ENCODE measurements around the gene SLC5A11.

The SLC5A11 gene

GRCh38 chr16:24863582-24864437 is 18.0 kb downstream of the SLC5A11 start:
- H3K4me3 ChIP-seq (ENCODE audit: low read depth, low read length) = no peak overlapping the region
- no peak for DNase-seq (ENCODE audit: low read depth)
- TF ChIP-seq, protein P1, sequence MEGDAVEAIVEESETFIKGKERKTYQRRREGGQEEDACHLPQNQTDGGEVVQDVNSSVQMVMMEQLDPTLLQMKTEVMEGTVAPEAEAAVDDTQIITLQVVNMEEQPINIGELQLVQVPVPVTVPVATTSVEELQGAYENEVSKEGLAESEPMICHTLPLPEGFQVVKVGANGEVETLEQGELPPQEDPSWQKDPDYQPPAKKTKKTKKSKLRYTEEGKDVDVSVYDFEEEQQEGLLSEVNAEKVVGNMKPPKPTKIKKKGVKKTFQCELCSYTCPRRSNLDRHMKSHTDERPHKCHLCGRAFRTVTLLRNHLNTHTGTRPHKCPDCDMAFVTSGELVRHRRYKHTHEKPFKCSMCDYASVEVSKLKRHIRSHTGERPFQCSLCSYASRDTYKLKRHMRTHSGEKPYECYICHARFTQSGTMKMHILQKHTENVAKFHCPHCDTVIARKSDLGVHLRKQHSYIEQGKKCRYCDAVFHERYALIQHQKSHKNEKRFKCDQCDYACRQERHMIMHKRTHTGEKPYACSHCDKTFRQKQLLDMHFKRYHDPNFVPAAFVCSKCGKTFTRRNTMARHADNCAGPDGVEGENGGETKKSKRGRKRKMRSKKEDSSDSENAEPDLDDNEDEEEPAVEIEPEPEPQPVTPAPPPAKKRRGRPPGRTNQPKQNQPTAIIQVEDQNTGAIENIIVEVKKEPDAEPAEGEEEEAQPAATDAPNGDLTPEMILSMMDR (conservative IDR thresholded peaks at IDR 0.05; ENCODE audit: low read depth, low read length) = no peak

DNA sequence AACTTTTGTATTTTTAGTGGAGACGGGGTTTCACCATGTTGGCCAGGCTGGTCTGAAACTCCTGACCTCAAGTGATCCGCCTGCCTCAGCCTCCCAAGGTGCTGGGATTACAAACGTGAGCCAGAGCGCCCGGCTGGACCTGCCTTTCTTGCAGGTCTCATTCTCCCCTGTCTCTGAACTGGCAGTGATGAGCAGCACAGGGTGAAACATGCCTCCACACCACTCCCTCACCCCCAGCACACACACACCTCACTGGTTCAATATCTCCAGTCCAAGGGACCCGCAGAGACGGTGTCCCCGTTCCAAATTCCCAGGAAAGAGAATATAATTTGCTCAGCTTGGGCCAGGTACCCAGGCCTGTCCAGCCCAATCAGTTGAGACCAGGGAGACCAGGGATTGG is 23.3 kb downstream of the SLC5A11 start:
- DNase-seq (ENCODE audit: low read depth) = no peak
- TF ChIP-seq, protein P1 (conservative IDR thresholded peaks at IDR 0.05; ENCODE audit: low read depth, low read length) = no peak
- H3K4me3 ChIP-seq (ENCODE audit: low read depth, low read length) = no peak overlapping the region

DNA sequence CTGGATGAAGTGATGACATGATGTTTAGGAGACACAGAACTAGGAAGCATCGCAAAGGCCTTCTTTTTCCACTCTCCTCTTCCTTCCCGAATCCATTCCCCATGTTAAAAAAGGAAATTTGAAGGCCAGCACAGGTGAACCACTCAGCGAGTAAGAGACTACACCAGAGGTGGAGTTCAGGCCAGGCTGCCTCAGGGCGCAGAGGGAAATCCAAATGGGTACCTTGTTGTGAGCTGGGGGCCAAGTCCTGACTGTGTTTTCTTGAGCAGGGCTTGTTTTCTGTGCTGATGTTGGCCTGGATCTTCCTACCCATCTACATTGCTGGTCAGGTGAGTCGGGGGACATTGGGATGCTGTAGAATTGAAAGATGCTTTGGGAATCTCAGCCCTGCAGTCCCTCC is 26.1 kb downstream of the SLC5A11 start:
- H3K4me3 ChIP-seq (ENCODE audit: low read depth, low read length) = no peak overlapping the region
- TF ChIP-seq, protein P1 (conservative IDR thresholded peaks at IDR 0.05; ENCODE audit: low read depth, low read length) = no peak
- DNase-seq (ENCODE audit: low read depth) = no peak

DNA sequence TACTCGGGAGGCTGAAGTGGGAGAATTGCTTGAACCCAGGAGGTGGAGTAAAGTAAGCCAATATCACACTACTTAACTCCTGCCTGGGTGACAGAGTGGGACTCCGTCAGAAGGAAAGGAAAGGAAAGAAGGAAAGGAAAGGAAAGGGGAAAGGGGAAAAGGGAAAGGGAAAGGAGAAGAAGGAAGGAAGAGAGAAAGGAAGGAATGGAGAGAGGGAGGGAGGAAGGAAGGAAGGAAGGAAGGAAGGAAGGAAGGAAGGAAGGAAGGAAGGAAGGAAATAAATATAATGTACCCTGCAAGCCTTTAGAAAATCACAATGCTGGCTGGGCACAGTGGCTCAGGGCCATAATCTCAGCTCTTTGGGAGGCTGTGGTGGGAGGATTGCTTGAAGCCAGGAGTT is 27.3 kb downstream of the SLC5A11 start:
- TF ChIP-seq, protein P1 (conservative IDR thresholded peaks at IDR 0.05; ENCODE audit: low read depth, low read length) = no peak
- H3K4me3 ChIP-seq (ENCODE audit: low read depth, low read length) = no peak overlapping the region
- DNase-seq (ENCODE audit: low read depth) = no peak

DNA sequence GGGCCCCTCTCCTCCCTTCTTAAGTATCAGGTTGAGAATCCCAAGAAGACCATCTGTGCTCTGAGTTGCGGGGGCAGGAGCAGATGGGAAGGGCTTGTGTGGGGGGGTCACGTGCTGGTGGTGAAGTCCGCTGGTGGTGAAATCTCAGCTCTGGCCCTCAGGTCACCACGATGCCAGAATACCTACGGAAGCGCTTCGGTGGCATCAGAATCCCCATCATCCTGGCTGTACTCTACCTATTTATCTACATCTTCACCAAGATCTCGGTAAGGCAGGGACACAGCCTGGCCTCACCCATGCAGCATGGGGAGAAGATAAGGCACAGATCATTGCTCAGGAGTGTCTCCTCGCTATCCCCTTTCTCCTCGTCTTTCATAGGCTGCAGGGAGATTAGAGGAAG is 29.7 kb downstream of the SLC5A11 start:
- TF ChIP-seq, protein P1 (conservative IDR thresholded peaks at IDR 0.05; ENCODE audit: low read depth, low read length) = no peak
- H3K4me3 ChIP-seq (ENCODE audit: low read depth, low read length) = no peak overlapping the region
- no peak for DNase-seq (ENCODE audit: low read depth)

DNA sequence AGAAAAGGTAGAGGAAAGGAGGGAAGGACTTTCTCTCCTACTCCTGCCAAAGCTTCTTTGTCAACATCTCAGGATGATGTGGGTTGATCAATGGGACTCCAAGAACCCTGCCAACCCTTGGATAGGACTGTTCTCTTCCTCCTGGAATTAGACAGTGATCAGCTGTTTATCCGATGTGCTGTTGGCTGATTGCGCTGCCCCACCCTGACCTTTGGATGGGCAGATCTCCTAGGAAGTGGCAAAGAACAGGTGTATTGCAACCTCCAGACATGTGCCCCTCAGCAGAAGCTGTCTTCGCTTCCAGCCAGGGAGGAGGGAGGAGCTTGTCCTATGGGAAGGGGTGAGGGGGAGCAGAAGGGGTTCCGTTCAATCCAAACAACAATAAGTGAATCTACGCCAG is 30.5 kb downstream of the SLC5A11 start:
- TF ChIP-seq, protein P1 (conservative IDR thresholded peaks at IDR 0.05; ENCODE audit: low read depth, low read length) = no peak
- H3K4me3 ChIP-seq (ENCODE audit: low read depth, low read length) = no peak overlapping the region
- no peak for DNase-seq (ENCODE audit: low read depth)

DNA sequence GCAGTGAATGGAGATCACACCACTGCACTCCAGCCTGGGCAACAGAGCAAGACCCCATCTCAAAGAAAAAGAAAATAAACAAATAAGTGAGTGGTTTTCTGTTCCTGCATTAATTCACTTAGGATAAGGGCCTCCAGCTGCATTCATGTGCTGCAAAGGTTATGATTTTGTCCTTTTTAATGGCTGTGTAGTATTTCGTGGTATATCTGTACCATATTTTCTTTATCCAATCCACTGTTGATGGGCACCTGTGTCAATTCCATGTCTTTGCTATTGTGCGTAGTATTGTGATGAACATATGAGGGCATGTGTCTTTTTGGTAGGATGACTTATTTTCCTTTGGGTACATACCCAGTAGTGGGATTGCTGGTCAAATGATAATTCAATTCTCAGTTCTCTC is 33.9 kb downstream of the SLC5A11 start:
- TF ChIP-seq, protein P1 (conservative IDR thresholded peaks at IDR 0.05; ENCODE audit: low read depth, low read length) = no peak
- no peak for DNase-seq (ENCODE audit: low read depth)
- no peak overlapping the region for H3K4me3 ChIP-seq (ENCODE audit: low read depth, low read length)

All from choroid plexus epithelial cell (primary cell).